GM12872 (cell line): ENCODE results near the gene NUP210.
A peak's percentile ranks its signal among the peaks of the same experiment; 100 is the strongest.

ENCODE experiments used
- CTCF ChIP-seq: IDR thresholded peaks from 3 replicates; pipeline ENCODE4 v1.5.1; 2011; ENCODE audit warnings: low read depth, mild to moderate bottlenecking, low read length, moderate library complexity; ENCODE audit not compliant: insufficient read depth

Gene NUP210

GRCh38 chr3:13364602-13365271 is 55.4 kb downstream of the NUP210 start:
- no peak for TF ChIP-seq CTCF

- TF ChIP-seq CTCF: no peak
Observed at GRCh38 chr3:13362551-13362950, 57.6 kb downstream of the NUP210 start.

GRCh38 chr3:13359916-13360315 is 60.2 kb downstream of the NUP210 start:
- TF ChIP-seq CTCF: no peak

GRCh38 chr3:13358643-13359042 is 61.5 kb downstream of the NUP210 start:
- no peak for TF ChIP-seq CTCF

- no peak for TF ChIP-seq CTCF
Observed at GRCh38 chr3:13358051-13358450, 62.1 kb downstream of the NUP210 start.

GRCh38 chr3:13357074-13357473 is 63.0 kb downstream of the NUP210 start:
- TF ChIP-seq CTCF: no peak

GRCh38 chr3:13353936-13354542 is 66.1 kb downstream of the NUP210 start:
- TF ChIP-seq CTCF: peak; percentile 33; the same call in 2 of the 3 replicates
